Stimulated activated CD4-positive, alpha-beta T cell treated with anti-CD3 and anti-CD28 coated beads, Interleukin-4, amount 100 ng/mL, for 1 hour (primary cell): Measurements from ENCODE around the gene LDAH.
"Not testable (repeated sequence)": the region's sequence is repeated elsewhere in the genome, so short reads cannot be mapped to it uniquely, and the experiment has no call there.

Experiments
- DNase-seq: peaks from one replicate; pipeline ENCODE4 v3.0.0-alpha.2; 2020

The LDAH gene

DNA sequence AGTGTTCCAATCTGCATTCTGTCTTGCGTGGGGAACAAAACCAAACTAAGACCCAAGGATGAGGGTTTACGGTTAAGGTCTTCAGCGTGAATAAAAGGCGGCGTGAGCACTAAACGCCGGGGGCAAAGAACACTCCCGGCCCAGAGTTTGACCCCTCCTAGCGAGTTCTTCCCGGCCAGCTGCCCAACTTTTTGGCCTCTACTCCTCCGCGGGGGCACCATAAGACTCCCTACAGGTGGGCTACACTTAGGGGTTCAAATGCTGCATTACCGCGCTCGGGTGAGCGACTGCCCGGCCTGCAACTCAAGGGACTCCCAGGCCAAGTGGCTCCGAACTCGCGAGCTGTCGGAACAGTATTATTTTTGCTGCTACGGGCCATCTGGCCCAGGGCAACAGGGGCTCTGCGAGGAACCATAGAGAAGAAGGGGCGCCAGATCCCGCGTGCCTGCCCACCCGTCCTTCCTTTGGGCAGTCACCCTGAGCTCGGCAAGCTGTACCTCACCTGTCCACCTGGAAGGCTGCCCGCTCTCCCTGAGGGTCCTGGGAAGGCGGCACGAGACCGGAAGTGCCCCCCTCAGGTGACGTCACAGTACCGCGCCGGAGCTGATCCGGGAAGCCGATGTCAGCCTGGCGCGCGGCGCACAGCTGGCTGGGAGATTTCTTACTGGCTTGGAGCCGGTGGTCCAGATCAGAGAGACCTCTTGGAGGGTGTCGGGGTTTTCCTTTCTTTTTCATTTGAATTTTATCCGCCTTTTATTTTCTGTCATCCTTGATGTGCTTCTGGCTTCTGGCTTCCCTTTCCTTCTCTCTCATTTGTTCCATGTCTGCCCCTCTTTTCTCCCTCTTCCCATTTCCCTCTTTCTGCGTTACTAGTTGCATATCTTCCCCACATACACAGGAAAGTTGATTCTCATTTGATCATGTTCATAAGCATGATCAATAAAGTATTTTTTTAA lies at the start of gene LDAH:
Gene LDAH, minus strand, starts transcription at position 567 of the 956 bp plus-strand sequence. CDS start 21,638 bp downstream, outside the sequence.
- peak; percentile 85 for DNase-seq

GRCh38 chr2:20868377-20868776 lies 45.5 kb upstream of the LDAH start:
- DNase-seq: peak; percentile 40

- no peak for DNase-seq
These were observed 39.9 kb upstream of the LDAH start for GRCh38 chr2:20862850-20863249.

GRCh38 chr2:20855456-20855855 lies 32.6 kb upstream of the LDAH start:
- no peak for DNase-seq

GRCh38 chr2:20852670-20853069 lies 29.8 kb upstream of the LDAH start:
- no peak for DNase-seq

GRCh38 chr2:20852139-20852538 lies 29.2 kb upstream of the LDAH start:
- DNase-seq: no peak

GRCh38 chr2:20844246-20844645 lies 21.3 kb upstream of the LDAH start:
- no peak for DNase-seq

- DNase-seq: no peak
These were observed 16.2 kb upstream of the LDAH start for GRCh38 chr2:20839052-20839451.

GRCh38 chr2:20838016-20838415 lies 15.1 kb upstream of the LDAH start:
- no peak for DNase-seq

DNA sequence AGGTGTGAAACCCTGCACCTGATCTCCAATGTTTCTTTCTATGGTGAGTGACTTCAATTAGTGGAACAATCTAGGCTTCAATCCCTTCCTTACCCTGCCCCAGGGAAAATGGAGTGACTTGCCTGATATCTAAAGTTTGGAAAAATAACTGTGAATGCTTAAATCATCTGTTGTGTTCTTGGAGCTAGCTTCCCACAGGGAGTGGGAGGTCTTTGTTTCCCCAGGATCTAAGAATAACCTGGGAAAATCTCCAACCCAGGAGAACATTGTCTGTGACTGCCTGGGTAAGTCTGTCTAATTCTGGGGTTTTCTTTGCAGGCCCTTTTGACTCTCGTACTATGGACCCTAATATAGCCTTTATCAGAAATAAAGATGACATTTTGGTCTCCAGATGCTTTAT lies 13.6 kb upstream of the LDAH start:
- no peak for DNase-seq

- no peak for DNase-seq
These were observed 11.4 kb upstream of the LDAH start for GRCh38 chr2:20834331-20834730.

GRCh38 chr2:20832606-20833005 lies 9.7 kb upstream of the LDAH start:
- no peak for DNase-seq

DNA sequence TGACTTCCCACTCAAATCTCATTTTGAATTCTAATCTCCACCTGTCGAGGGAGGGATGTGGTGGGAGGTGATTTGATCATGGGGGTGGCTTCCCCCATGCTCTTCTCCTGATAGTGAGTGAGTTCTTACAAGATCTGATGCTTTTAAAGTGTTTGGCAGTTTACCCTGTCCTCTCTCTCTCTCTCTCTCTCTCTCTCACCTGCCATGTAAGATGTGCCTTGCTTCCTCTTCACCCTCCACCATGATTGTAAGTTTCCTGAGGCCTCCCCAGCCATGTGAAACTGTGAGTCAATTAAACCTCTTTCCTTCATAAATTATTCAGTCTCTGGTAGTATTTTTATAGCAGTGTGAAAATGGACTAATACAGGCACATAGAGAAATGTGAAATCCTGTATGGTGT lies 7.0 kb upstream of the LDAH start:
- no peak for DNase-seq

DNA sequence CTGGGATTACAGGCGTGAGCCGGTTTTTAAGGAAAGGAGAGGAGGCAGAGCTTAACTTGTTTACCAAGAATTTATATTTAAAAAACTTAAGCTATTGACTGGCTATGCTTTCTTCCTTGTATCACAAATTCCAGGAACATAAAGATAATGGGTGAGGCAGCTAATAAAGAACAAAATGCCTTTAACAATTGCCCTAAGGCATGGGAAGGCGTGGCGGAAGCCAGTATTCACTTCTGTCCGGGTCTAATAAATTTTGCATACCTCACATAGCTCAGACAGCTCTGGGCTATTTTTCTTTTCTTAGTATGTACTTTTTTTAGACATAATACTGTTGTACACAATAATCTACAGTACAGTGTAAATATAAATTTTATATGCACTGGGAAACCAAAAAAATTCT lies 1.0 kb upstream of the LDAH start:
- DNase-seq: no peak

DNA sequence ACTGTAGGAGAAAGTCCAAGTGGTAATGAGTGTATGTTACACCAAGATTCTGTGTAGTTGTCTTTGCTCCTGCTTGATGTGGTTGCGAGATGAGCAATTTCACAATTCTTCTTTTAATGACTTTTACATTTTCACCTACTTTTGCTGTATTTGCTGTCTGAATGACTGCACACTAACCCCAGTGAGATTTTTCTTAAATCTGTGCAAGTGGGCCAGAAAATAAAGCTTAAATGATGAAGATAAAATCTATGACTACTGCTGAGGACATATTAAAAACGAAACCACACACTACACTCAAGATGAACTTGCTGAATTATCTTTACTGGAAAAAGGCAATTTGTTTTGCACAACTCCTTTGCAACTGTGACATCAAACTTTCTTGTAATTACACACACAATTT lies 4.1 kb downstream of the LDAH start:
- no peak for DNase-seq

DNA sequence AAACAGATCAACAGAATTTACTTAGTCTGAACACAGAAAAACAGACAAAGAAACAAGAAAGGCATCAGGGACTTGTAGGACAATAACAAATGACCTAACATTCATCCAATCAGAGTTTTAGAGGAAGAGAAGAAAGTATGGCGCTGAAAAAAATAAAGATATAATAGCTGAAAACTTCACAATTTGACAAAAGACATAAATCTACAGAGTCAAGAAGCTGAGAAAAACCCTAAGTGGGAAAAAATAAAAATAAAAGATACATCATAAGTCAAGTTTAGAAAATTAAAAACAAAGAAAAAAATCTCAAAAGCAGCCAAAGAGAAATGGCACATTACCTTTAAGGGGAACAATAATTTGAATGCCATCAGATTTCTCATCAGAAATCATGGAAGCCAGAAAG lies 7.7 kb downstream of the LDAH start:
- DNase-seq: no peak

DNA sequence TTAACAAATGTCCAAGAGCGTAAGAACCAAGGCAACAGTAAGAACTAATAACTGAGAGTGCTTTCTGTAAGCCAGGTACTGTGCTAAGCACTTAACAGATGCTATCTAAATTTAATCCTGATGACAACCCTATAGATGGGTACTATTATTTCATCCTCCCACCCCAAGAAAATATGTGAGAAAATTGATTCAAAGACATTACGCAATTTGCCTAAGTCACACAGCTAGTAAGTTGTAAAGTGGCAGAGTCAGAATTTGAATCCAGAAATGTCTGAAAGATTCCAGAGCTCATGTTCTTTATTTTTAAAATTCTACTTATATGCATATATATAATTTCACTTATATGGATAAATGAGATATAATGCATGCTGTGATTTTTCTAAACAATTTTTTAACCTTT lies 10.1 kb downstream of the LDAH start:
- no peak for DNase-seq

- DNase-seq: no peak
These were observed 16.6 kb downstream of the LDAH start for GRCh38 chr2:20806286-20806685.

- DNase-seq: no peak
These were observed 18.9 kb downstream of the LDAH start for GRCh38 chr2:20803974-20804373.

DNA sequence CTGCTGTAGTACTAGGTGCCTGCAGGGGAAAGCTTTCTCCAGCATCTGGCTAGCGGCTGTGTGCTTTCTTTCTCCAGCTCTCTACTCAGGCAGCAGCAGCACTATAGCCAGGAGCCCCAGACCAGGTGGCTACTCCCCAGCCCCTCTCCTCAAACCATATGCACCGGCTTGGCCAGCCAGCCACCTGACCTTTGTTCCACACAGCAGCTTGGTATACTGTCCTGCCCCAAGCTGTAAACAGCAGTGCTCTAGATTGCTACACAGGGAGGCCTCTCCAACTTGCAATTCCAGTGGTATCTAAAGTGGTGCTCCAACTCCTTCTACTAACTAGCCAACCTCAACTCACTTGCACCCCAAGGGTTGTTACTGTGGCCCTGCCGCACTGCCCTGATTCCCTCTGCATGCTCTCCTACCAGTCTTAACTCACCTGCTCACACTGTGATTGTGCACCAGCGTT lies 19.6 kb downstream of the LDAH start:
- DNase-seq: no peak

- no peak for DNase-seq
These were observed 25.8 kb downstream of the LDAH start for GRCh38 chr2:20797096-20797495.

DNA sequence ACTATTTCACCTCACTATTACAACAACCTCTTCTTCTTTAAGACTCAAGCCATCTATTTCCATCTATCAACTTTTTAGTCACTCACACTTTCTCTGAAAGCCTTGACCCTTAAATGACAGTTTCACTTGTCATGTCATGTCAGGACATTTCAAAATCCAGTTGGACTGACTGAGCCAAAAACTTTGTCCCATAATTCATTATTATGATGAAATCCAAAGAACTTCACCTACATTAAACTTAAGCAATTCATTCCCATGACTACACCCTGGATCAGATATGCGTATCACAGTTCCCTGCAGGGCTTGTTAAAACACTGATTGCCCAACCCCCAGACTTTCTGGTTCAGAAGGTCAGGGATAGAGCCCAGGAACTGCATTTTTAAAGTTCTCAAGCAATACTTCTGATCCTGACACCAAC lies 26.5 kb downstream of the LDAH start:
- no peak for DNase-seq

DNA sequence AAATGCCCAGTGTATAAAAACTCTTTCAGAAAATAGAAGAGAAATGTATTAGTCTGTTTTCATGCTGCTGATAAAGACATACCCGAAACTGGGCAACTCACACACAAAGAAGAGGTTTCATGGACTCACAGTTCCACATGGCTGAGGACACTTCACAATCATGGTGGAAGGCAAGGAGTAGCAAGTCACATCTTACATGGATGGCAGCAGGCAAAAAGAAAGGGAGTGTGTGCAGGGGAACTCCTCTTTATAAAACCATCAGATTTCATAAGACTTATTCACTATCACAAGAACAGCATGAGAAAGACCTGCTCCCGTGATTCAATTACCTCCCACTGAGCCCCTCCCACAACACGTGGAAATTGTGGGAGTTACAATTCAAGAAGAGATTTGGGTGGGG lies 29.0 kb downstream of the LDAH start:
- DNase-seq: not testable (repeated sequence)

DNA sequence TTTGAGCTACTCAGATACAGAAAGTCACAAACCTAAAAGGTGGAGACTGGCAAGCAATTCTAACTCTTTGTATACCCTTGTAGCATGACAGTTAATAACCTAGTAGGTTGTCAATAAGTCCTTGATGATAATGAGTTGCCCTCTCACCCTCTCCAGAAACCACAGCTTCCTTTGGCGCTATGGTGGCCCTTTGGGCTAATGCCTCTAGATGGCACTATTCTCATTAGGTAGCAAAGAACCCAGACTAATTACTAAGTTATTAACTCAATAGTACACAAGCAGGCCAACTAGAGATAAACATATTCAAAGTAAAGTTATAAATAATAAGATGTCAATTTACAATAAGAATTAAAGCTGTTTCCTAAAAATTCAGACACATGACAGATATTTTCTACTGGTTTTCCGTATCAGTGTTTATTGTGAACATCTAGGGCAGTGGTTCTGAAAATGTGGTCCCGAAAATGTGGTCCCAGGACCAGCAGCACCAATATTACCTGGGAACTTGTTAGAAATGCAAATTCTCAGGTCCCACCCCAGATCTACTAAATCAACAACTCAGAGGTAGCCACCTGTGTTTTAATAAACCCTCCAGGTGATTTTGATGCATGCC lies 41.1 kb downstream of the LDAH start:
- DNase-seq: no peak
